COLO668 (cell line): ENCODE data around the gene MYO5B.

Experiments used
- DNase-seq: peaks from one replicate; lab custom pipeline; 2025; ENCODE audit not compliant: unreplicated experiment; lab: John Stamatoyannopoulos, UW

Gene MYO5B

GRCh38 chr18:49973592-49973991 lies 221.4 kb downstream of the MYO5B start:
- DNase-seq: no peak

GRCh38 chr18:49972535-49972934 lies 222.4 kb downstream of the MYO5B start:
- DNase-seq: no peak

GRCh38 chr18:49971462-49971861 lies 223.5 kb downstream of the MYO5B start:
- DNase-seq: no peak

GRCh38 chr18:49970319-49970718 lies 224.6 kb downstream of the MYO5B start:
- DNase-seq: no peak

GRCh38 chr18:49968644-49969309 lies 226.2 kb downstream of the MYO5B start:
- DNase-seq: no peak

- DNase-seq: no peak
Observed at GRCh38 chr18:49967636-49968313, 227.2 kb downstream of the MYO5B start.

GRCh38 chr18:49967171-49967570 lies 227.8 kb downstream of the MYO5B start:
- no peak for DNase-seq

- no peak for DNase-seq
Observed at GRCh38 chr18:49966090-49966489, 228.9 kb downstream of the MYO5B start.

GRCh38 chr18:49963217-49963616 lies 231.7 kb downstream of the MYO5B start:
- DNase-seq: no peak

GRCh38 chr18:49961271-49961670 lies 233.7 kb downstream of the MYO5B start:
- no peak for DNase-seq

GRCh38 chr18:49960376-49960775 lies 234.6 kb downstream of the MYO5B start:
- no peak for DNase-seq

- no peak for DNase-seq
Observed at GRCh38 chr18:49959176-49959575, 235.8 kb downstream of the MYO5B start.

GRCh38 chr18:49955263-49955662 lies 239.7 kb downstream of the MYO5B start:
- no peak for DNase-seq

GRCh38 chr18:49953391-49953790 lies 241.6 kb downstream of the MYO5B start:
- no peak for DNase-seq

GRCh38 chr18:49949951-49950395 lies 245.0 kb downstream of the MYO5B start:
- DNase-seq: no peak

GRCh38 chr18:49948975-49949374 lies 246.0 kb downstream of the MYO5B start:
- no peak for DNase-seq

GRCh38 chr18:49944663-49945062 lies 250.3 kb downstream of the MYO5B start:
- DNase-seq: peak; percentile 24

- DNase-seq: no peak
Observed at GRCh38 chr18:49936821-49937220, 258.1 kb downstream of the MYO5B start.

GRCh38 chr18:49935215-49935614 lies 259.7 kb downstream of the MYO5B start:
- no peak for DNase-seq

GRCh38 chr18:49934457-49934856 lies 260.5 kb downstream of the MYO5B start:
- DNase-seq: no peak

- no peak for DNase-seq
Observed at GRCh38 chr18:49933530-49934128, 261.3 kb downstream of the MYO5B start.

- DNase-seq: no peak
Observed at GRCh38 chr18:49931760-49932159, 263.2 kb downstream of the MYO5B start.
